Measurements from ENCODE around the gene INTS2.

Gene INTS2

GRCh38 chr17:61848896-61849295, 78.9 kb downstream of the INTS2 start:
- no peaks in the 10 kb centered on the region for H3K9me3 ChIP-seq (ENCODE audit: control insufficient read depth, insufficient read depth, low read length)
- no peak overlapping the region for H3K4me3 ChIP-seq (ENCODE audit: low read depth, low read length)
- no peak overlapping the region for H3K27ac ChIP-seq (ENCODE audit: low read depth, low read length)
- H3K27me3 ChIP-seq (ENCODE audit: control insufficient read depth, insufficient read depth, low read length) = no peaks in the 10 kb centered on the region
- H3K36me3 ChIP-seq (ENCODE audit: control insufficient read depth, insufficient read depth, low read length) = peaks cover 85% of the 10 kb centered on the region
- H3K9ac ChIP-seq (ENCODE audit: low read depth, low read length) = no peak overlapping the region
- no peaks in the 10 kb centered on the region for H3K4me1 ChIP-seq (ENCODE audit: control insufficient read depth, insufficient read depth, low read length)

- no peak overlapping the region for H3K9ac ChIP-seq (ENCODE audit: low read depth, low read length)
- H3K4me1 ChIP-seq (ENCODE audit: control insufficient read depth, insufficient read depth, low read length) = no peaks in the 10 kb centered on the region
- no peak overlapping the region for H3K4me3 ChIP-seq (ENCODE audit: low read depth, low read length)
- H3K27me3 ChIP-seq (ENCODE audit: control insufficient read depth, insufficient read depth, low read length) = no peaks in the 10 kb centered on the region
- peaks cover 83% of the 10 kb centered on the region for H3K36me3 ChIP-seq (ENCODE audit: control insufficient read depth, insufficient read depth, low read length)
- no peak overlapping the region for H3K27ac ChIP-seq (ENCODE audit: low read depth, low read length)
- no peaks in the 10 kb centered on the region for H3K9me3 ChIP-seq (ENCODE audit: control insufficient read depth, insufficient read depth, low read length)
These were observed 79.5 kb downstream of the INTS2 start for GRCh38 chr17:61848247-61848646.

- H3K4me1 ChIP-seq (ENCODE audit: control insufficient read depth, insufficient read depth, low read length) = no peaks in the 10 kb centered on the region
- no peaks in the 10 kb centered on the region for H3K27me3 ChIP-seq (ENCODE audit: control insufficient read depth, insufficient read depth, low read length)
- no peak overlapping the region for H3K9ac ChIP-seq (ENCODE audit: low read depth, low read length)
- no peak overlapping the region for H3K4me3 ChIP-seq (ENCODE audit: low read depth, low read length)
- H3K9me3 ChIP-seq (ENCODE audit: control insufficient read depth, insufficient read depth, low read length) = no peaks in the 10 kb centered on the region
- peaks cover 83% of the 10 kb centered on the region for H3K36me3 ChIP-seq (ENCODE audit: control insufficient read depth, insufficient read depth, low read length)
- no peak overlapping the region for H3K27ac ChIP-seq (ENCODE audit: low read depth, low read length)
These were observed 80.1 kb downstream of the INTS2 start for GRCh38 chr17:61847659-61848058.

GRCh38 chr17:61846761-61847375, 80.9 kb downstream of the INTS2 start:
- H3K36me3 ChIP-seq (ENCODE audit: control insufficient read depth, insufficient read depth, low read length) = peaks cover 81% of the 10 kb centered on the region
- H3K27ac ChIP-seq (ENCODE audit: low read depth, low read length) = no peak overlapping the region
- H3K9ac ChIP-seq (ENCODE audit: low read depth, low read length) = no peak overlapping the region
- H3K4me1 ChIP-seq (ENCODE audit: control insufficient read depth, insufficient read depth, low read length) = no peaks in the 10 kb centered on the region
- H3K4me3 ChIP-seq (ENCODE audit: low read depth, low read length) = no peak overlapping the region
- H3K9me3 ChIP-seq (ENCODE audit: control insufficient read depth, insufficient read depth, low read length) = no peaks in the 10 kb centered on the region
- no peaks in the 10 kb centered on the region for H3K27me3 ChIP-seq (ENCODE audit: control insufficient read depth, insufficient read depth, low read length)

GRCh38 chr17:61846088-61846487, 81.7 kb downstream of the INTS2 start:
- Histone ChIP-seq H3K4me3 (ENCODE audit: low read depth, low read length) (no peak overlapping the region), H3K27me3 (ENCODE audit: control insufficient read depth, insufficient read depth, low read length) (no peaks in the 10 kb centered on the region), H3K9me3 (ENCODE audit: control insufficient read depth, insufficient read depth, low read length) (no peaks in the 10 kb centered on the region), H3K9ac (ENCODE audit: low read depth, low read length) (no peak overlapping the region), H3K27ac (ENCODE audit: low read depth, low read length) (no peak overlapping the region), H3K36me3 (ENCODE audit: control insufficient read depth, insufficient read depth, low read length) (peaks cover 81% of the 10 kb centered on the region), H3K4me1 (ENCODE audit: control insufficient read depth, insufficient read depth, low read length) (no peaks in the 10 kb centered on the region)

GRCh38 chr17:61843435-61843834, 84.3 kb downstream of the INTS2 start:
- no peaks in the 10 kb centered on the region for H3K4me1 ChIP-seq (ENCODE audit: control insufficient read depth, insufficient read depth, low read length)
- no peak overlapping the region for H3K4me3 ChIP-seq (ENCODE audit: low read depth, low read length)
- no peaks in the 10 kb centered on the region for H3K27me3 ChIP-seq (ENCODE audit: control insufficient read depth, insufficient read depth, low read length)
- no peak overlapping the region for H3K27ac ChIP-seq (ENCODE audit: low read depth, low read length)
- peaks cover 65% of the 10 kb centered on the region for H3K36me3 ChIP-seq (ENCODE audit: control insufficient read depth, insufficient read depth, low read length)
- H3K9ac ChIP-seq (ENCODE audit: low read depth, low read length) = no peak overlapping the region
- H3K9me3 ChIP-seq (ENCODE audit: control insufficient read depth, insufficient read depth, low read length) = no peaks in the 10 kb centered on the region

- Histone ChIP-seq H3K27ac (ENCODE audit: low read depth, low read length) (no peak overlapping the region), H3K36me3 (ENCODE audit: control insufficient read depth, insufficient read depth, low read length) (peaks cover 63% of the 10 kb centered on the region), H3K27me3 (ENCODE audit: control insufficient read depth, insufficient read depth, low read length) (no peaks in the 10 kb centered on the region), H3K9ac (ENCODE audit: low read depth, low read length) (no peak overlapping the region), H3K4me3 (ENCODE audit: low read depth, low read length) (no peak overlapping the region), H3K9me3 (ENCODE audit: control insufficient read depth, insufficient read depth, low read length) (no peaks in the 10 kb centered on the region), H3K4me1 (ENCODE audit: control insufficient read depth, insufficient read depth, low read length) (no peaks in the 10 kb centered on the region)
These were observed 84.9 kb downstream of the INTS2 start for GRCh38 chr17:61842899-61843298.

- Histone ChIP-seq H3K4me1 (ENCODE audit: control insufficient read depth, insufficient read depth, low read length) (no peaks in the 10 kb centered on the region), H3K4me3 (ENCODE audit: low read depth, low read length) (no peak overlapping the region), H3K36me3 (ENCODE audit: control insufficient read depth, insufficient read depth, low read length) (peaks cover 43% of the 10 kb centered on the region), H3K9ac (ENCODE audit: low read depth, low read length) (no peak overlapping the region), H3K27me3 (ENCODE audit: control insufficient read depth, insufficient read depth, low read length) (no peaks in the 10 kb centered on the region), H3K9me3 (ENCODE audit: control insufficient read depth, insufficient read depth, low read length) (no peaks in the 10 kb centered on the region), H3K27ac (ENCODE audit: low read depth, low read length) (no peak overlapping the region)
These were observed 88.4 kb downstream of the INTS2 start for GRCh38 chr17:61839300-61839786.

GRCh38 chr17:61837175-61838051, 90.4 kb downstream of the INTS2 start:
- Histone ChIP-seq H3K4me1 (ENCODE audit: control insufficient read depth, insufficient read depth, low read length) (no peaks in the 10 kb centered on the region), H3K27ac (ENCODE audit: low read depth, low read length) (no peak overlapping the region), H3K36me3 (ENCODE audit: control insufficient read depth, insufficient read depth, low read length) (peaks cover 26% of the 10 kb centered on the region), H3K4me3 (ENCODE audit: low read depth, low read length) (no peak overlapping the region), H3K9ac (ENCODE audit: low read depth, low read length) (no peak overlapping the region), H3K27me3 (ENCODE audit: control insufficient read depth, insufficient read depth, low read length) (no peaks in the 10 kb centered on the region), H3K9me3 (ENCODE audit: control insufficient read depth, insufficient read depth, low read length) (no peaks in the 10 kb centered on the region)

- Histone ChIP-seq H3K36me3 (ENCODE audit: control insufficient read depth, insufficient read depth, low read length) (peaks cover 20% of the 10 kb centered on the region), H3K27ac (ENCODE audit: low read depth, low read length) (no peak overlapping the region), H3K4me1 (ENCODE audit: control insufficient read depth, insufficient read depth, low read length) (no peaks in the 10 kb centered on the region), H3K4me3 (ENCODE audit: low read depth, low read length) (no peak overlapping the region), H3K27me3 (ENCODE audit: control insufficient read depth, insufficient read depth, low read length) (no peaks in the 10 kb centered on the region), H3K9me3 (ENCODE audit: control insufficient read depth, insufficient read depth, low read length) (no peaks in the 10 kb centered on the region), H3K9ac (ENCODE audit: low read depth, low read length) (no peak overlapping the region)
These were observed 91.3 kb downstream of the INTS2 start for GRCh38 chr17:61836266-61837174.
